NCI-H524 treated with DMSO at 0.1 percent for 48 hours (cell line): ENCODE data around the gene LIN54.
"Not testable (repeated sequence)": the region's sequence is repeated elsewhere in the genome, so short reads cannot be mapped to it uniquely, and the experiment has no call there.

Experiments
- DNase-seq: peaks from one replicate; lab custom pipeline; 2025; lab: John Stamatoyannopoulos, UW

LIN54 gene

GRCh38 chr4:82939414-82939813 is 71.2 kb downstream of the LIN54 start:
- DNase-seq, result no peak

GRCh38 chr4:82934441-82934840 is 76.2 kb downstream of the LIN54 start:
- no peak for DNase-seq

GRCh38 chr4:82930848-82931755 is 79.5 kb downstream of the LIN54 start:
- DNase-seq, result no peak

- DNase-seq, result no peak
Observed at GRCh38 chr4:82921795-82922194, 88.8 kb downstream of the LIN54 start.

DNA sequence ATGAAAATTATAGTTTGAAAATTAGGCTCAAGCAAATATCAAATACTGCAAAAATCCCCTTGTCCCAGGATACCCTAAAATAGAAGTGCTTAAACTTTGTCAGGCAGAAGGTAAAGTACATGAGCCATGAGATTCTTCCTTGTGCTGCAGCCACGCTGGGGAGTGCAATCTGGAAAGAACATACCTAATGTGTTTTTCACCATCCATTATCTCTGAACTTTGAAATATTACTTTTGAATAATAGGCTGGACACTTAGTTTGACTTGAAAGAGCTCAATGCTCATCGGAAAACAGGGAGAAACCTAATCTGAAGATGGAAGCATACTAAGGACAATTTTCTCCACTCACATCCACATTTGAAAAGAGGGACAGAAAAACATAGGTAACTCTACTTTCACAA is 91.2 kb downstream of the LIN54 start:
- no peak for DNase-seq

DNA sequence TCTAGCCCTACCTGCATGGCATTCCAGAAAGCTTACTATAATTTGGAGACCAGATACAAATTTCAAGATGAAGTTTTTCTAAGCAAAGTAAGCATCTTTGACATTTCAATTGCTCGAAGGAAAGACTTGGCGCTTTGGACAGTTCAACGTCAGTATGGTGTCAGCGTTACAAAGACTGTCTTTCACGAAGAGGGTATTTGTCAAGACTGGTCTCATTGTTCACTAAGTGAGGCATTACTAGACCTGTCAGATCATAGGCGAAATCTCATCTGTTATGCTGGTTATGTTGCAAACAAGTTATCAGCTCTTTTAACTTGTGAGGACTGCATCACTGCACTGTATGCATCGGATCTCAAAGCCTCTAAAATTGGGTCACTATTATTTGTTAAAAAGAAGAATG is 92.5 kb downstream of the LIN54 start:
- no peak for DNase-seq

GRCh38 chr4:82913968-82914367 is 96.7 kb downstream of the LIN54 start:
- not testable (repeated sequence) for DNase-seq

DNA sequence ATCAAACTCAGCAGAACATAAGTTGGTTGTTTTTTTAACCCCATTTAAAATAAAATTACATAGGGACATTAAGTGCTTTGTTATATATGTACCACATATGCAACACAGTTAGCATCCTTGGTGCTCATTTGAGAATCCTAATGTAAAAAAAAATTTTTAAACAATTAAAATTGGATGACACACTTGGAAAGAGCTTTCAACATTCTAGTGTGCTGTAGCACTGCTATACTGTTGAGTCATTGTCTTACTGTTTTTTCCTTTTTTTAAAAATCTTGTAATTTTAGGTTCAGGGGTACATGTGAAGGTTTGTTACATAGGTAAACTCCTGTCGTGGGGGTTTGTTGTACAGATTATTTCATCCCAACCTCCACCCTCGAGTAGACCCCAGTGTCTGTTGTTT is 97.3 kb downstream of the LIN54 start:
- DNase-seq, result no peak

- no peak for DNase-seq
Observed at GRCh38 chr4:82909326-82909725, 101.3 kb downstream of the LIN54 start.

DNA sequence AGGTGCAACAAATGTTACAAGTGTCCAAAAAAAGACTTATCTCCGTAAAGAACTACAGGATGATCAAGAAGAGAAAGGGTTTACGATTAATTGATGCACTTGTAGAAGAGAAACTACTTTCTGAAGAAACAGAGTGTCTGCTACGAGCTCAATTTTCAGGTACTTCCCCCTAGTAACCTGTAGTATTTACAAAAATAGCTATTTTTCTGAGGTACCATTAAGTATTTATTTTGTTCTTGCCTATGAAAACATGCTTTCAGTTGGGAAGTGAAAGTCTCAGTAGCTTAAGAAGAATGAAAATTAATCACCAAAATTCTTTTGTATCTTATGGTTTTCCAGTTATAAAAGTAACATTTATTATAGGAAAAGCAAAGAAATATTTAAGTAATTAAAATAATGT is 104.2 kb downstream of the LIN54 start:
- DNase-seq, result no peak

DNA sequence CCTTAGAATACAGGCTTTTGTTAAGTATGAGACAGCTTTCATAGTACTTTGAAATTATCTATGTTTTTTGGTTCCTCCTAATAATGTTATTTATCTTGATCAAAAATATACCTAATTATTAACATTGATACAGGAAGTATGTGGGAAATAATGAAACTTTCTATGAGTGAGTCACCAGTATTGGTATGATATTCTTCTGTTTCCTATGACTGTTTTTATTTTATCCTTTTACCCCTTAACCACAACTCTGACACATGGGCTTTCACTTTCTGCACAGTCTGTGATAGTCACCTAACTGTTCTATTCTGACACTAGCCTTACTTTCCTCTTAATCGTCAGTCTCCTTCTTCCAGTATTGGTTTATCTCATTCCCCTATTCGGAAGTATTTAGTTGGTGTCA is 105.4 kb downstream of the LIN54 start:
- no peak for DNase-seq

DNA sequence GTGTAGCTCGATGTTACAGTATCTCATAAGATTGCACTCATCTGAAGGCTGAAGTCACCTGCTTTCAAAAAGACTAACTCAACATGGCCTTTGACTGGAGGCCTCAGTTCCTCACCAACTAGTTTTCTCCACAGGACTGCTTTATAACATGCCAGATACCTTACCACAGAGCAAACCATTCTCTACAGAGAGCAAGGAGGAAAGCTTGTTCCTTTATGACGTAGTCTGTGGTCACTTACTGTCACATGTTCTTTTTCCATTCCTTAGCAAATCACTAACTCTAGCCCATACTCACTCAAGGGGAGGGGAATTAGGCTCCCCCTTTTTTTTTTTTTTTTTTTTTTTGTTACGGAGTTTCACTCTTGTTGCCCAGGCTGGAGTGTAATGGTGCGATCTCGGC is 106.9 kb downstream of the LIN54 start:
- no peak for DNase-seq

- DNase-seq, result no peak
Observed at GRCh38 chr4:82901183-82901718, 109.4 kb downstream of the LIN54 start.

GRCh38 chr4:82900411-82901182 is 110.0 kb downstream of the LIN54 start, which contains the start of gene THAP9:
TSS of gene THAP9 (plus strand) at chr4:82900735. CDS start at chr4:82900803, 68 bp downstream.
- DNase-seq, result peak; percentile 81

DNA sequence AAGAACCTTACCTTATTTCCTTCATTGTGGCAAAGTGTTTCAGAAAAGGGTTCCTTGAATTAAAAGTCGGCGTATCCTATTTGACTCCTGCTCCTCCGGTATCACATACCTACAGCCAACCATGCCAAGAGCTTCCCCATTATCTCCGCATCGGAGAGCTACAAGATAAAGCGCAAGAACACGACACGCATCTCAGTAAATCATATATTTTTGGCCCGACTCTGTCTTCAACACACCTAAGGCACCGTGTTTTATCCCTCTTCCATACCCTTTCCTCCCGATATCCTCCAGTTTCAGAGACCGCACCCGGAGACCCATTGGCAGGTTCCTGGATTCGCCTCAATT is 110.6 kb downstream of the LIN54 start:
- no peak for DNase-seq

DNA sequence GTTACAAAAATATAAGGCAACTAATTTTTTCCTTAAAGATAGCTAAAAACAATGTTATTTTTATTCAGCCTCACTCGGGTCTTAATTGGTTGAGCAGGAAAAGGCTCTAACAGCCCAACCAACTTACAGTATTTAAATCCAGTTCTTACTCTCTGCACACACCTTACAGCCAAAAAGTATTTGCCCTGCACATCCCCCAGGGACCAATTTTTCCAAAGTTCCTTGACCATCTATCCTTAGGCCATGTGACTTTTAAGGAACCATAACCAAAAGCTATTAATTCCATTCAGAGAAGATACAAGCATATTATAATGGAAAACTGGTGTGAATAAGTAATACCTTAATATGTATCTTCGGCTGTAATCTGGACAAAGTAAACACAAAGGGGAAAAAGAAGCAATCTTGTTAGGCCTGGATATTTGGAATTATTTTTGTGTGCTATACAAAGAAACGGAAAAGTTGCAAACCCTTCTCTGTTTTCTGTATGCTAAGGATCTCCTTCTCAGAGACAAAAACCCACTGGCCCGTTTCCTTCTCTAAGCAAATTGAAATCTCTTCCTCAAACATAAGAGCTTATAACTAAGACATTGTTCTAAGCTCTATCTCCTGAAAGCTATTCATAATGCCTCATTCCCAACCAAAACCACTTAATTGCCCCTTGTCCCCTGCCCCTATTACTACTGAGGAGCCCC is 111.1 kb downstream of the LIN54 start:
- no peak for DNase-seq

DNA sequence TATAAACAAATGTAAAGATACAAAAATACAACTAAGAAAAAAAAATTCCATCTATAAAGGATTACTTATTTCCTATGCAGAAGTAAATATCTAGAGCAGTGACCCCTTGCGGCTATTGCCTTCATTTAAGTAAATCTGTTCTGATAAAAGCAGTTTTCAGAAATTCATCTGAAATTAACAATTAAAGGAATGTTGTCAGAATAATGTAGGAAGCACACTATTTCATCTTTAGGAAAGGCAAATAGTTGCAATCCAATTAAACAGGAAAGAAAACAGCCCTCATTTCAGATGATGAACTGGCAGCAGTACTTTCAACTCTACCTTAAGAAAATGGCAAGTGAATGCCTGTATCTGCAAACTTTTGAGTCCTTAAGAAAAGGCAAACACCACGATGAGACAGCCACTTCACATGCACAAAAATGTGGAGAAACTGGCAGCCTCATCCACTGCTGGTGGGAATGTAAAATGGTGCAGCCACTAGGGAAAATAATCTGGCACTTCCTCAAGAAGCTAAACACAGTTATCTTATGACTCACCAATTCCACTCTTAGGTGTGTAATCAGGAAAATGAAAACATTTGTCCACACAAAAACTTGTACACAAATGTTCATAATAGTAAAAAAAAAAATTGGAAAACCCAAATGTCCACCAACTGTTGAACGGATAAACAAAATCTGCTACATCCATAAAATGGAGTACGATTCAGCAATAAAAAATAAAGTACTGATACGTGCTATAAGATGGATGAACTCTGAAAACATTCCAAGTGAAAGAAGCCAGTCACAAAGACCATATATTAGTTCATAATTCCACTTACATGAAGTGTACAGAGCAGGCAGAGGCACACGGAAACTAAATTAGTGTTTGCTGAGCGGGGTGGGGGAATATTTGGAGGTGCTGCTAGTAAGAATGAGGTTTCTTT is 112.0 kb downstream of the LIN54 start:
- DNase-seq, result no peak

DNA sequence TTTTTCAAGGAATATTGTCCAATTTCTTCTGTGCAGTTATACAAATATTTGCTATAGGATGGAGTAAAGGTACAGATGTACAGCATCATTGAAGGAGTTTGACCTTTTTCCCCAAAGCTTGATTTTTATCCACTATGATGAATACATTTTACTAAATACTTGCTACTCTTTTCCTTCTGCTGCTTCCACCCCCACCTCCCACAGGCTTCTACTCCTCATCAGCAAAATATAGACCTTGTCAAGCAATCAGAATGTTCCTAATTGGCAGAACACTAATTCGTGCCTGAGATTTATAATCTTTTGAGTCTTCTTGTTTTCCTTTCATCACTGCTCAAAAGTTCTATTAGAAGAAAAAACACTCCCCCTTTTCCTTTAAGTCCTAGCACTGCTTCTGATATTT is 113.9 kb downstream of the LIN54 start:
- no peak for DNase-seq

GRCh38 chr4:82893942-82894341 is 116.7 kb downstream of the LIN54 start:
- no peak for DNase-seq

DNA sequence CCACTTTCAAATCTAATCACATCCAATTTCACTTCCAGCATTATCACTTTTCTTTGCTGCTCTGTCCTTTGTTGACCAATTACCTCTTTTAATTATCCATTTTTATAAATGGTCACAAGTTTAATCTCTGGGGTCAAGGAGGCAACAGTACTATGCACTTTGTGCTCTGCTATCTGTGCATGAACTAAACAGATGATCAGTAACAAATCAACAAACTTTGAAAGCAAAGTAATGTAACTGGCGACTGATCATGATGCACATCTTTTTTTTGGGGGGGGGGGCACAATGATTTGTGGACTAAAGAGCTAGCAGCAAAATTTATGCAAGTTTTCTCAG is 118.2 kb downstream of the LIN54 start:
- no peak for DNase-seq

- no peak for DNase-seq
Observed at GRCh38 chr4:82891707-82892466, 118.7 kb downstream of the LIN54 start.
